ES-I3 (cell line): ENCODE measurements around the gene NIPAL4.
"Not testable (repeated sequence)": the region's sequence is repeated elsewhere in the genome, so short reads cannot be mapped to it uniquely, and the experiment has no call there.

ENCODE experiments used
- H3K36me3 ChIP-seq: 2 replicates; pipeline ENCODE4 v1.6.1; 2013; ENCODE audit warnings: mild to moderate bottlenecking, low read length, control low read depth, moderate library complexity; ENCODE audit not compliant: insufficient read depth
- H3K4me1 ChIP-seq: 2 replicates; pipeline ENCODE4 v1.6.1; 2013; ENCODE audit warnings: mild to moderate bottlenecking, control low read depth, low read length; ENCODE audit not compliant: insufficient read depth
- H3K9ac ChIP-seq: 2 replicates; pipeline ENCODE4 v1.6.1; 2013; ENCODE audit warnings: low read depth, mild to moderate bottlenecking, low read length, moderate library complexity
- H3K9me3 ChIP-seq: 2 replicates; pipeline ENCODE4 v1.6.1; 2013; ENCODE audit warnings: mild to moderate bottlenecking, low read length, moderate library complexity; ENCODE audit not compliant: control insufficient read depth, insufficient read depth

The NIPAL4 gene

GRCh38 chr5:157471709-157472108, 11.7 kb downstream of the NIPAL4 start:
- Histone ChIP-seq H3K9me3 (no peaks in the 10 kb centered on the region), H3K4me1 (no peaks in the 10 kb centered on the region), H3K9ac (no peak overlapping the region), H3K36me3 (no peaks in the 10 kb centered on the region)

GRCh38 chr5:157473383-157474320, 13.6 kb downstream of the NIPAL4 start:
- H3K4me1 ChIP-seq: peaks cover 8% of the 10 kb centered on the region; the same call in 1 of the 2 replicates

GRCh38 chr5:157475432-157475831, 15.4 kb downstream of the NIPAL4 start:
- H3K4me1 ChIP-seq: peaks cover 22% of the 10 kb centered on the region

More at GRCh38 chr5:157473383-157474320, 13.6 kb downstream of the NIPAL4 start:
- Histone ChIP-seq H3K36me3 (no peaks in the 10 kb centered on the region), H3K9ac (no peak overlapping the region), H3K9me3 (no peaks in the 10 kb centered on the region)

GRCh38 chr5:157476702-157477408, 16.8 kb downstream of the NIPAL4 start:
- Histone ChIP-seq H3K9me3 (no peaks in the 10 kb centered on the region), H3K9ac (no peak overlapping the region), H3K4me1 (peaks cover 22% of the 10 kb centered on the region), H3K36me3 (no peaks in the 10 kb centered on the region)

More at GRCh38 chr5:157475432-157475831, 15.4 kb downstream of the NIPAL4 start:
- Histone ChIP-seq H3K9me3 (no peaks in the 10 kb centered on the region), H3K9ac (no peak overlapping the region), H3K36me3 (no peaks in the 10 kb centered on the region)

GRCh38 chr5:157477814-157478494, 17.9 kb downstream of the NIPAL4 start:
- no peaks in the 10 kb centered on the region for H3K9me3 ChIP-seq
- no peaks in the 10 kb centered on the region for H3K36me3 ChIP-seq
- peaks cover 22% of the 10 kb centered on the region for H3K4me1 ChIP-seq
- no peak overlapping the region for H3K9ac ChIP-seq

GRCh38 chr5:157478726-157479125, 18.7 kb downstream of the NIPAL4 start:
- no peak overlapping the region for H3K9ac ChIP-seq
- H3K4me1 ChIP-seq: peaks cover 22% of the 10 kb centered on the region
- H3K36me3 ChIP-seq: no peaks in the 10 kb centered on the region
- no peaks in the 10 kb centered on the region for H3K9me3 ChIP-seq

GRCh38 chr5:157479166-157479565, 19.2 kb downstream of the NIPAL4 start:
- no peaks in the 10 kb centered on the region for H3K36me3 ChIP-seq
- H3K4me1 ChIP-seq: peaks cover 22% of the 10 kb centered on the region
- H3K9me3 ChIP-seq: no peaks in the 10 kb centered on the region
- H3K9ac ChIP-seq: no peak overlapping the region

- Histone ChIP-seq H3K9me3 (no peaks in the 10 kb centered on the region), H3K9ac (no peak overlapping the region), H3K36me3 (no peaks in the 10 kb centered on the region), H3K4me1 (peaks cover 22% of the 10 kb centered on the region)
Measured at GRCh38 chr5:157479612-157480510, 19.8 kb downstream of the NIPAL4 start.

- H3K9ac ChIP-seq: no peak overlapping the region
- H3K4me1 ChIP-seq: peaks cover 22% of the 10 kb centered on the region
- no peaks in the 10 kb centered on the region for H3K9me3 ChIP-seq
- H3K36me3 ChIP-seq: no peaks in the 10 kb centered on the region
Measured at GRCh38 chr5:157481265-157481664, 21.3 kb downstream of the NIPAL4 start.

GRCh38 chr5:157481666-157482065, 21.7 kb downstream of the NIPAL4 start:
- Histone ChIP-seq H3K4me1 (peaks cover 22% of the 10 kb centered on the region), H3K9me3 (no peaks in the 10 kb centered on the region), H3K9ac (no peak overlapping the region), H3K36me3 (no peaks in the 10 kb centered on the region)

- H3K9me3 ChIP-seq, H3K9ac ChIP-seq, H3K36me3 ChIP-seq: not testable (repeated sequence)
- H3K4me1 ChIP-seq: peaks cover 22% of the 10 kb centered on the region
Measured at GRCh38 chr5:157482702-157483101, 22.7 kb downstream of the NIPAL4 start.

- Histone ChIP-seq H3K9me3 (no peaks in the 10 kb centered on the region), H3K4me1 (peaks cover 3% of the 10 kb centered on the region), H3K9ac (no peak overlapping the region), H3K36me3 (no peaks in the 10 kb centered on the region)
Measured at GRCh38 chr5:157484768-157485167, 24.8 kb downstream of the NIPAL4 start.

GRCh38 chr5:157485340-157485739, 25.3 kb downstream of the NIPAL4 start:
- Histone ChIP-seq H3K9ac (no peak overlapping the region), H3K4me1 (no peaks in the 10 kb centered on the region), H3K9me3 (no peaks in the 10 kb centered on the region), H3K36me3 (peaks cover 3% of the 10 kb centered on the region; the same call in 1 of the 2 replicates)
